Mesenchymal stem cell (in vitro differentiated cells and primary cell): Measurements from ENCODE around the gene ZC3H13.

Experiments
- DNase-seq: peaks from one replicate; pipeline ENCODE4 v3.0.0-alpha.2; 2013
- H2AFZ ChIP-seq: one replicate; pipeline ENCODE4 v1.6.1; 2013; ENCODE audit warnings: low read depth, mild to moderate bottlenecking, control low read depth, inconsistent platforms, low read length, moderate library complexity
- H2AK5ac ChIP-seq: 2 replicates; pipeline ENCODE4 v1.6.1; 2013; ENCODE audit warnings: low read length, moderate library complexity, mild to moderate bottlenecking, inconsistent platforms; ENCODE audit not compliant: severe bottlenecking
- H2BK120ac ChIP-seq: one replicate; pipeline ENCODE4 v1.6.1; 2013; ENCODE audit warnings: low read depth, mild to moderate bottlenecking, inconsistent platforms, low read length, moderate library complexity
- H2BK12ac ChIP-seq, 2 experiments: one replicate each; pipeline ENCODE4 v1.6.1; 2013; ENCODE audit warnings: inconsistent platforms in 2 of 2, low read length in 2 of 2, mild to moderate bottlenecking in 2 of 2, moderate library complexity in 2 of 2, control low read depth in 1 of 2
- H2BK15ac ChIP-seq: one replicate; pipeline ENCODE4 v1.6.1; 2013; ENCODE audit warnings: mild to moderate bottlenecking, low read depth, inconsistent platforms; ENCODE audit not compliant: poor library complexity, severe bottlenecking
- H2BK5ac ChIP-seq: 2 replicates; pipeline ENCODE4 v1.6.1; 2013; ENCODE audit warnings: low read depth, mild to moderate bottlenecking, low read length, control low read depth, inconsistent platforms; ENCODE audit not compliant: poor library complexity, severe bottlenecking
- H3K14ac ChIP-seq, 2 experiments: one replicate each; pipeline ENCODE4 v1.6.1; 2013; ENCODE audit warnings: inconsistent platforms in 2 of 2, low read length in 2 of 2, control low read depth in 1 of 2, mild to moderate bottlenecking in 1 of 2, moderate library complexity in 1 of 2
- H3K18ac ChIP-seq, 2 experiments: one replicate each; pipeline ENCODE4 v1.6.1; 2013; ENCODE audit warnings: inconsistent platforms in 2 of 2, low read length in 2 of 2, control low read depth in 1 of 2, low read depth in 1 of 2, mild to moderate bottlenecking in 1 of 2
- H3K23ac ChIP-seq, 2 experiments: one replicate each; pipeline ENCODE4 v1.6.1; 2013; ENCODE audit warnings: inconsistent platforms in 2 of 2, low read length in 2 of 2, mild to moderate bottlenecking in 2 of 2, moderate library complexity in 2 of 2, control low read depth in 1 of 2
- H3K27ac ChIP-seq: 2 replicates; pipeline ENCODE4 v1.5.1; 2013; ENCODE audit warnings: mild to moderate bottlenecking, moderate library complexity, low read length, control low read depth, inconsistent platforms; ENCODE audit not compliant: poor library complexity, severe bottlenecking
- H3K27me3 ChIP-seq, 2 experiments: 2 replicates each; pipeline versions ENCODE4 v1.6.1 to v1.7.0; 2013; ENCODE audit warnings: low read length in 2 of 2, mild to moderate bottlenecking in 2 of 2, moderate library complexity in 2 of 2, control low read depth in 1 of 2, inconsistent platforms in 1 of 2; ENCODE audit not compliant: control insufficient read depth in 1 of 2, insufficient read depth in 1 of 2
- H3K36me3 ChIP-seq, 2 experiments: 2 replicates each; pipeline versions ENCODE4 v1.6.1 to v1.7.0; 2013; ENCODE audit warnings: low read length in 2 of 2, control low read depth in 1 of 2, inconsistent platforms in 1 of 2, low read depth in 1 of 2, mild to moderate bottlenecking in 1 of 2; ENCODE audit not compliant: insufficient read depth in 2 of 2, control insufficient read depth in 1 of 2
- H3K4ac ChIP-seq, 2 experiments: one replicate each; pipeline ENCODE4 v1.6.1; 2013; ENCODE audit warnings: inconsistent platforms in 2 of 2, low read length in 2 of 2, mild to moderate bottlenecking in 2 of 2, moderate library complexity in 2 of 2, control low read depth in 1 of 2, low read depth in 1 of 2
- H3K4me1 ChIP-seq: 2 replicates; pipeline ENCODE4 v1.6.1; 2013; ENCODE audit warnings: low read depth, low read length, control low read depth; ENCODE audit not compliant: control insufficient read depth, insufficient read depth
- H3K4me2 ChIP-seq: 2 replicates; pipeline ENCODE4 v1.6.1; 2013; ENCODE audit warnings: low read length, mild to moderate bottlenecking, inconsistent platforms; ENCODE audit not compliant: poor library complexity, severe bottlenecking
- H3K4me3 ChIP-seq, 2 experiments: 2 replicates each; pipeline versions ENCODE4 v1.5.1 to v1.7.0; 2013; ENCODE audit warnings: low read length in 2 of 2, mild to moderate bottlenecking in 2 of 2, control low read depth in 1 of 2, low read depth in 1 of 2; ENCODE audit not compliant: insufficient read depth in 1 of 2
- H3K79me1 ChIP-seq: replicated peaks from 2 replicates; pipeline ENCODE4 v1.6.1; 2013; ENCODE audit warnings: mild to moderate bottlenecking, control low read depth, low read length, inconsistent platforms; ENCODE audit not compliant: poor library complexity, severe bottlenecking
- H3K9ac ChIP-seq: 2 replicates; pipeline ENCODE4 v1.7.0; 2013; ENCODE audit warnings: mild to moderate bottlenecking, low read length, moderate library complexity
- H3K9me3 ChIP-seq: 2 replicates; pipeline ENCODE4 v1.7.0; 2013; ENCODE audit warnings: mild to moderate bottlenecking, low read length; ENCODE audit not compliant: control insufficient read depth
- H4K8ac ChIP-seq: one replicate; pipeline ENCODE4 v1.6.1; 2013; ENCODE audit warnings: inconsistent platforms, mild to moderate bottlenecking, low read length, moderate library complexity
- H4K91ac ChIP-seq: one replicate; pipeline ENCODE4 v1.6.1; 2013; ENCODE audit warnings: mild to moderate bottlenecking, low read length, inconsistent platforms
- WGBS: methylation state at CpG from one replicate; pipeline ENCODE4 v1.1.7; 2013; ENCODE audit warnings: mixed read lengths; 5-methylcytosine and 5-hydroxymethylcytosine counted together

ZC3H13 gene

DNA sequence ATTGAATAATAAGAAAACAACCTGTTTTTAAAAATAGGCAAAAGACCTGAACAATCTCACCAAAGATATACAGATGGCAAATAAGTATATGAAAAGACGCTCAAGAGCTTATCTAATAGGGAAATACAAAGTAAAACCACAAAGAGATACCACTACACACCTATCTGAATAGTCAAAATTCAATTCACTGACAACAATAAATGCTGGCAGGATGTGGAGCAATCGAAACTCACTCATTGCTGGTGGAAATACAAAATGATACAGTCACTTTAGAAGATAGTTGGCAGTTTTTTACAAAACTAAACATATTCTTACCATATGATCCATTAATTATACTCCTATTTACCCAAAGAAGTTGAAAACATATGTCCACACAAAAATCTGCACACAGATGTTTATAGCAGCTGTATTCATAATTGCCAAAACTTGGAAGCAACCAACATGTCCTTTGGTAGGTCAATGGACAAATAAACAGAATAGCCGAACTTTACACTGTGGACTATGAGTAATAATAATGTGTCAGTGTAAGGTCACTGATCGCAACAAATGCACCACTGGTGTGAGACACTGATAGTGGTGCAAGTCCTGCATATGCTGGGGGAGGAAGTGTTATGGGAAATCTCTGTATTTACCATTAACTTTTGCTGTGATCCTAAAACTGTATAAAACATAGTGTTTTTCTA, 20.8 kb downstream of the ZC3H13 start:
- no peak overlapping the region for H3K9ac ChIP-seq
- H3K27ac ChIP-seq = no peak overlapping the region
- H2BK15ac ChIP-seq = no peak overlapping the region
- H3K4ac ChIP-seq = no peak overlapping the region
- H2BK12ac ChIP-seq = no peak overlapping the region
- no peak overlapping the region for H2BK120ac ChIP-seq
- H3K9me3 ChIP-seq = peaks cover 8% of the 10 kb centered on the region
- H3K4me1 ChIP-seq = no peaks in the 10 kb centered on the region
- H3K23ac ChIP-seq = no peak overlapping the region
- H3K27me3 ChIP-seq = no peaks in the 10 kb centered on the region
- no peak overlapping the region for H3K4me2 ChIP-seq
- H3K4me3 ChIP-seq = no peak overlapping the region
- H3K14ac ChIP-seq = no peak overlapping the region
- H4K91ac ChIP-seq = no peak overlapping the region
- WGBS = 92% methylated on average over 4 of the region's 4 CpGs
- peaks cover 0 to 46% of the 10 kb centered on the region in 2 experiments for H3K36me3 ChIP-seq
- H2BK5ac ChIP-seq = no peak overlapping the region
- H4K8ac ChIP-seq = no peak overlapping the region
- no peak overlapping the region for H2AK5ac ChIP-seq
- H2AFZ ChIP-seq = no peak overlapping the region
- DNase-seq = no peak
- H3K18ac ChIP-seq = no peak overlapping the region
- H3K79me1 ChIP-seq = peaks cover 13% of the 10 kb centered on the region

DNA sequence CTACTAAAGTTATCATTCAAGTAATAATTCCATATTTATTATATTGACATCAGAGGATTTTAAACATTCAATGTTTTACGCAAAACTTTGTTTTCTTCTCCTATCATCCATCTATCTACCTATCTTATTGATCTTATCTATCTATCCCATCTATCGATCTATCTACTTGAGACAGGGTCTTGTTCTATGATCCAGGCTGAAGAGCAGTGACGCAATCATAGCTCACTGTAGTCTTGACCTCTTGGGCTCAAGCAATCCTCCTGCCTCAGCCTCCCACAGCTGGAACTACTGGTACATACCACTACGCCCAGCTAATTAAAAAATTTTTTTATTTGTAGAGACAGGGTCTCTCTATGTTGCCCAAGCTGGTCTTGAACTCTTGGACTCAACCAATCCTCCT, 27.4 kb downstream of the ZC3H13 start:
- Histone ChIP-seq H3K18ac (no peak overlapping the region), H2AFZ (no peak overlapping the region)

DNA sequence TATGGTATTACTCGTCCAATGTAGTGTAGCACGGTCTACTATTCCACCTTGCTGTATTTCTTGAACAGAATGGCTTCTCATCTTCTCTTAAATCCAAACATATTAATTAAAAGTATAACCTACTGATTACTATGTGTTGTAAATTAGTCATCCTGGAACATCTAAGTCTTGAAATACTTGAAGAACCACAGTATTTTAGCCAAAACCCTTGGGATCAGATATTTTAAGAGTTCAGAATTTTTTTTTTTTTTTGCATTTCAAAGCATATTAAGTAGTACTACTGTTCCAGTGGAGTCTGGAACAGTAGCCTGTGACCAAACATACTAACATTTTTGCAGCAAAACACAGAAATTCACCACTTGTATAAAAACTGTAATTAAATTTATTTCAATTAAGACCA, 30.1 kb downstream of the ZC3H13 start:
- no peak overlapping the region for H3K18ac ChIP-seq
- no peak overlapping the region for H2AK5ac ChIP-seq
- no peaks in the 10 kb centered on the region for H3K27me3 ChIP-seq
- H3K9ac ChIP-seq = no peak overlapping the region
- no peak overlapping the region for H3K23ac ChIP-seq
- WGBS = no CpG with 5 or more reads among the region's 2 CpGs
- H3K14ac ChIP-seq = no peak overlapping the region
- no peaks in the 10 kb centered on the region for H3K4me1 ChIP-seq
- no peak overlapping the region for H4K8ac ChIP-seq
- no peak overlapping the region for H2AFZ ChIP-seq
- no peak for DNase-seq
- H2BK15ac ChIP-seq = no peak overlapping the region
- H2BK5ac ChIP-seq = no peak overlapping the region
- no peak overlapping the region for H3K4ac ChIP-seq
- no peak overlapping the region for H4K91ac ChIP-seq
- H3K79me1 ChIP-seq = peaks cover 11% of the 10 kb centered on the region
- no peak overlapping the region for H3K4me2 ChIP-seq
- peaks cover 0 to 32% of the 10 kb centered on the region in 2 experiments for H3K36me3 ChIP-seq
- no peak overlapping the region for H3K27ac ChIP-seq
- H2BK120ac ChIP-seq = no peak overlapping the region
- H3K9me3 ChIP-seq = no peaks in the 10 kb centered on the region
- H3K4me3 ChIP-seq = no peak overlapping the region
- H2BK12ac ChIP-seq = no peak overlapping the region

More for the DNA sequence above, 27.4 kb downstream of the ZC3H13 start:
- DNase-seq = no peak
- H3K4me3 ChIP-seq = no peak overlapping the region
- H3K14ac ChIP-seq = no peak overlapping the region
- H3K9ac ChIP-seq = no peak overlapping the region
- H3K9me3 ChIP-seq = peaks cover 1% of the 10 kb centered on the region
- no peak overlapping the region for H4K91ac ChIP-seq
- no peak overlapping the region for H4K8ac ChIP-seq
- H3K23ac ChIP-seq = no peak overlapping the region
- whole genome bisulfite sequencing = 100% methylated on average over 4 of the region's 4 CpGs
- H3K79me1 ChIP-seq = peaks cover 8% of the 10 kb centered on the region
- H2BK5ac ChIP-seq = no peak overlapping the region
- no peak overlapping the region for H3K4ac ChIP-seq
- H3K4me1 ChIP-seq = no peaks in the 10 kb centered on the region
- H2BK15ac ChIP-seq = no peak overlapping the region
- H3K36me3 ChIP-seq = peaks cover 0 to 17% of the 10 kb centered on the region in 2 experiments
- H2BK120ac ChIP-seq = no peak overlapping the region
- no peaks in the 10 kb centered on the region for H3K27me3 ChIP-seq
- no peak overlapping the region for H2BK12ac ChIP-seq
- H2AK5ac ChIP-seq = no peak overlapping the region
- no peak overlapping the region for H3K27ac ChIP-seq
- H3K4me2 ChIP-seq = no peak overlapping the region

DNA sequence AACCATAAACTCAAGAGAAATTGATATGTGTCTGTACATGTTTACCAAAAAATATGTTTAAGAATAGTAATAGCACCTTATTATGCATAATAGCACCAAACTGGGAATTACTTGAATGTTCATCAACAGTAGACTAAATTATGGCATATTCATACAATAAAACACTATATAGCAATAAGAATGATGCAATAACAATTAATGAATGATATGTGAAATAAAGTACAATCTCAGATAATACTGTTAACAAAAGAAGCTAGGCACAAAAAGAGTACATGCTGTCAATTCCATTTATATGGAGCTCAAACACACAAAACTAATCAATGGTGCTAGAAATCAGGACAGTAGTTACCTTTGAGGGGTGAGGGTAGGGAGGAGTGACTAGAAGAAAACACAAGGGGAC, 36.3 kb downstream of the ZC3H13 start:
- no peak for DNase-seq
- Histone ChIP-seq H3K27me3 (no peaks in the 10 kb centered on the region), H3K4me1 (no peaks in the 10 kb centered on the region), H3K79me1 (peaks cover 7% of the 10 kb centered on the region), H2AFZ (no peak overlapping the region), H3K14ac (no peak overlapping the region), H2BK5ac (no peak overlapping the region), H3K18ac (no peak overlapping the region), H2AK5ac (no peak overlapping the region), H3K4me3 (no peak overlapping the region), H3K4ac (no peak overlapping the region), H4K8ac (no peak overlapping the region), H2BK120ac (no peak overlapping the region), H3K36me3 (peaks cover 4 to 66% of the 10 kb centered on the region in 2 experiments), H3K27ac (no peak overlapping the region), H3K9me3 (no peaks in the 10 kb centered on the region), H3K23ac (no peak overlapping the region), H3K9ac (no peak overlapping the region), H2BK15ac (no peak overlapping the region), H3K4me2 (no peak overlapping the region), H4K91ac (no peak overlapping the region), H2BK12ac (no peak overlapping the region)
